DOHH2 (cell line): ENCODE results near the gene LATS1.

Source experiments
- EZH2phosphoT487 ChIP-seq: fragments of 200-600 bp; sonication (generic); IDR thresholded peaks from 2 replicates; pipeline ENCODE4 v1.6.1; 2017; ENCODE audit warnings: borderline replicate concordance, mild to moderate bottlenecking, antibody characterized with exemption, low read length, moderate library complexity, mixed read lengths
- TF ChIP-seq, protein P1 (sequence below): fragments of 200-600 bp; sonication (generic); IDR thresholded peaks from one replicate; pipeline ENCODE4 v1.5.1; 2014; ENCODE audit warnings: antibody characterized with exemption, mild to moderate bottlenecking, low read depth, low read length; ENCODE audit not compliant: poor library complexity, severe bottlenecking

DNA sequence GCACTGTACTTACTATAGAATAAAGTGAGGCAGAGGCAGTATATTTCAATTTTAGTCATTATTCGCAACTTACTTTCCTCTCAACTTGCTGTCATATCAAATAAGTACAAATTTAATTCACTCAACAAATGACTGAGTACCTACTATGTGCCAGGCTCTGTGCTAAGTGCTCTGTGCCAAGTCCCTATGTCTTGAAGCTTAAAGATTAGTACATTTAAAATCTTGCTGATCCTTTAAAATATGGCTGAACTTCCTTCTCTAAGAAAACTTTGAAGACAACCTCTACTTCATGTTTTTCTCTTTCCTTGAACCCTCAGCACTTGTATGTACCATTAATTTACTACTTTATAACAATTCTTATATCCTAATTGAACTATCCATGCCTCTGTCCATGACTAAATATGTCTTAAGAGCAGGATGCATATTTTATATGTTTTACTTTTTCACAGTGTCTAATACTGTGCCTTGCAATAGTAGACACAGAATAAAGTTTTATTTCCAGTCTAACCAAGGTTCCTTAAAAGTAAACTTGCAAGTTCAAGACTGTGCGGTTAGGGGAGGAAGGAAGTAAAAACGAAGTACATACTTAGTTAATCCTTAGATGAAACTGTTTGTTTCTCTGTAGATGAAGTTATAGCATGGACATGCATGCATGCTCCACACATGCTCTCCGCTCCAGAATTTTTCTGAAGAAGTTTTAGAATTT is 10.0 kb upstream of the LATS1 start:
- TF ChIP-seq, protein P1, sequence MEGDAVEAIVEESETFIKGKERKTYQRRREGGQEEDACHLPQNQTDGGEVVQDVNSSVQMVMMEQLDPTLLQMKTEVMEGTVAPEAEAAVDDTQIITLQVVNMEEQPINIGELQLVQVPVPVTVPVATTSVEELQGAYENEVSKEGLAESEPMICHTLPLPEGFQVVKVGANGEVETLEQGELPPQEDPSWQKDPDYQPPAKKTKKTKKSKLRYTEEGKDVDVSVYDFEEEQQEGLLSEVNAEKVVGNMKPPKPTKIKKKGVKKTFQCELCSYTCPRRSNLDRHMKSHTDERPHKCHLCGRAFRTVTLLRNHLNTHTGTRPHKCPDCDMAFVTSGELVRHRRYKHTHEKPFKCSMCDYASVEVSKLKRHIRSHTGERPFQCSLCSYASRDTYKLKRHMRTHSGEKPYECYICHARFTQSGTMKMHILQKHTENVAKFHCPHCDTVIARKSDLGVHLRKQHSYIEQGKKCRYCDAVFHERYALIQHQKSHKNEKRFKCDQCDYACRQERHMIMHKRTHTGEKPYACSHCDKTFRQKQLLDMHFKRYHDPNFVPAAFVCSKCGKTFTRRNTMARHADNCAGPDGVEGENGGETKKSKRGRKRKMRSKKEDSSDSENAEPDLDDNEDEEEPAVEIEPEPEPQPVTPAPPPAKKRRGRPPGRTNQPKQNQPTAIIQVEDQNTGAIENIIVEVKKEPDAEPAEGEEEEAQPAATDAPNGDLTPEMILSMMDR, result no peak
- TF ChIP-seq EZH2phosphoT487, result no peak
